Measurements from ENCODE around the gene AKAP1. TPM values are rescaled to one million over a fixed set of nuclear protein-coding genes. Genes with fewer than 3 reads are reported as not detected.
A peak's percentile ranks its signal among the peaks of the same experiment; 100 is the strongest.

Gene AKAP1
- total RNA-seq, 1 donor from 2014 or later, result 28.6 TPM

- Histone ChIP-seq H3K36me3 (ENCODE audit: control insufficient read depth, insufficient read depth, low read length) (peaks cover 2% of the 10 kb centered on the region), H3K27me3 (ENCODE audit: control insufficient read depth, insufficient read depth, low read length) (no peaks in the 10 kb centered on the region), H3K4me3 (ENCODE audit: low read depth, low read length) (no peak overlapping the region)
- DNase-seq (ENCODE audit: low read depth), result no peak
- no peak for TF ChIP-seq CTCF (IDR thresholded peaks at IDR 0.05; ENCODE audit: insufficient read depth, low read length, poor library complexity, severe bottlenecking)
These were observed 32.8 kb downstream of the AKAP1 start for GRCh38 chr17:57117798-57118197.

- Histone ChIP-seq H3K36me3 (ENCODE audit: control insufficient read depth, insufficient read depth, low read length) (no peaks in the 10 kb centered on the region), H3K27me3 (ENCODE audit: control insufficient read depth, insufficient read depth, low read length) (no peaks in the 10 kb centered on the region), H3K4me3 (ENCODE audit: low read depth, low read length) (no peak overlapping the region)
- no peak for DNase-seq (ENCODE audit: low read depth)
- TF ChIP-seq CTCF (IDR thresholded peaks at IDR 0.05; ENCODE audit: insufficient read depth, low read length, poor library complexity, severe bottlenecking), result no peak
These were observed 35.8 kb downstream of the AKAP1 start for GRCh38 chr17:57120814-57121213.

GRCh38 chr17:57121308-57122042 lies 36.4 kb downstream of the AKAP1 start:
- no peaks in the 10 kb centered on the region for H3K27me3 ChIP-seq (ENCODE audit: control insufficient read depth, insufficient read depth, low read length)
- H3K36me3 ChIP-seq (ENCODE audit: control insufficient read depth, insufficient read depth, low read length), result no peaks in the 10 kb centered on the region
- no peak overlapping the region for H3K4me3 ChIP-seq (ENCODE audit: low read depth, low read length)
- no peak for DNase-seq (ENCODE audit: low read depth)
- peak; percentile 71 for TF ChIP-seq CTCF (IDR thresholded peaks at IDR 0.05; ENCODE audit: insufficient read depth, low read length, poor library complexity, severe bottlenecking)

GRCh38 chr17:57124053-57124452 lies 39.0 kb downstream of the AKAP1 start:
- DNase-seq (ENCODE audit: low read depth), result no peak
- Histone ChIP-seq H3K4me3 (ENCODE audit: low read depth, low read length) (no peak overlapping the region), H3K27me3 (ENCODE audit: control insufficient read depth, insufficient read depth, low read length) (no peaks in the 10 kb centered on the region), H3K36me3 (ENCODE audit: control insufficient read depth, insufficient read depth, low read length) (no peaks in the 10 kb centered on the region)
- TF ChIP-seq CTCF (IDR thresholded peaks at IDR 0.05; ENCODE audit: insufficient read depth, low read length, poor library complexity, severe bottlenecking), result no peak

- no peak for DNase-seq (ENCODE audit: low read depth)
- no peak overlapping the region for H3K4me3 ChIP-seq (ENCODE audit: low read depth, low read length)
- H3K36me3 ChIP-seq (ENCODE audit: control insufficient read depth, insufficient read depth, low read length), result no peaks in the 10 kb centered on the region
- no peaks in the 10 kb centered on the region for H3K27me3 ChIP-seq (ENCODE audit: control insufficient read depth, insufficient read depth, low read length)
- TF ChIP-seq CTCF (IDR thresholded peaks at IDR 0.05; ENCODE audit: insufficient read depth, low read length, poor library complexity, severe bottlenecking), result no peak
These were observed 40.4 kb downstream of the AKAP1 start for GRCh38 chr17:57125406-57125805.

- Histone ChIP-seq H3K27me3 (ENCODE audit: control insufficient read depth, insufficient read depth, low read length) (no peaks in the 10 kb centered on the region), H3K36me3 (ENCODE audit: control insufficient read depth, insufficient read depth, low read length) (no peaks in the 10 kb centered on the region), H3K4me3 (ENCODE audit: low read depth, low read length) (no peak overlapping the region)
- no peak for DNase-seq (ENCODE audit: low read depth)
- TF ChIP-seq CTCF (IDR thresholded peaks at IDR 0.05; ENCODE audit: insufficient read depth, low read length, poor library complexity, severe bottlenecking), result no peak
These were observed 40.8 kb downstream of the AKAP1 start for GRCh38 chr17:57125866-57126265.
